Stimulated activated CD4-positive, alpha-beta T cell treated with anti-CD3 and anti-CD28 coated beads, Interleukin-12 subunit alpha, Interleukin-12 subunit beta, amount 100 ng/mL, for 48 hours (primary cell): Measurements from ENCODE around the gene CACNA1C.

Experiments
- DNase-seq, 3 donors: peaks; one replicate each; pipeline ENCODE4 v3.0.0-alpha.2; 2020; ENCODE audit warnings: low read depth in 2 of 3, low spot score in 1 of 3

The CACNA1C gene

DNA sequence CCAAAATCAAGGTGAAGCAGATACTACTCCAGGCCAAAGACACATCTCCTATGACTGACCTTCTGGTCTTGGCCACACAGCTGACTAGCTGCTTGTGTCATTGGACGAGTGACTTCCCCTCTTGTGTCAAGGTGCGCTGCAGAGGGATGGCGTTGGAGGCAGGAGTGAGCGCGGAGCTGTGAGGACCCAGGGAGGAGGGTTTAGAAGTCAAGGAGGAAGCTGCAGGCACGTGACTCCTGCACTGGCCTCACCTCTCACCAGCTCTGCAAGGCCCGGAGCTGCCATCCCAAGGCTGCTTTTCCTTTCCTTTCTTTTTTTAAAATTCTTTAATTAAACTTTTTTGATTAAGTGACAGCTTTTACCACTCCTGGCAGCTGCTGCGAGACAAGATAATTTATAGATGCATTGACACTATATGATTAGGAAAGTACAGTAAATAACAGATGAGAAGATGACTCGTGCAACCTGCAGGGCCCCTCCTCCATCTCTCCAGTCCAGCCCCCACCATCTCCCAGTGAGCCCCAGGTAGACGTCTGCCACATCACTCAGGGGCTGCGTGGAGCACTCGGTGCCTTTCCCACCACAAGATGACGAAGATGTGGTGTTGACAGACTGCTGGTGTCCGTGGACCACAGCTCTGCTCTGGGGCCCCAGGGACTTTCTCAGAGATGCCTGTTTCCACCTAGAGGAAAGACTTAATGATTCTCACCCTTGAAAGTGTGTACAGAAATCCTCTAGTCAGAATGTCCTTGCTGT lies 350.6 kb downstream of the CACNA1C start:
- DNase-seq: no peak

DNA sequence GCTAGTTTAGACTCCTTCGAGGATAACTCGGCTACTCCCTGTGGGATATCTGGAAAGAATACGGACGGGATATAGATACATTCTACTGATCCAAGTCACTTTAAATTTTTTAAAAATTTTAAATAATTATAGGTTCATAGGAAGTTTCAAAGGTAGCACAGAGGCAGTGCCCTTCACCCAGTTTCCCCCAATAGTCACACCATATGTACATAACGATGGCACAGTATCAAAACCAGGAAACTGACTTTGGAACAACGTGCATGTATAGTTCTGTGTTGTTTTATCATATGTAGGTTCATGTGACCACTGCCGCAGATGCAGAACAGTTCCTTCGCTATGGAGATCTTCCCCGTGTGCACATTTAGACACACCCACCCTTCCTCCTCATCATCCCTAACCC lies 352.3 kb downstream of the CACNA1C start:
- no peak for DNase-seq

DNA sequence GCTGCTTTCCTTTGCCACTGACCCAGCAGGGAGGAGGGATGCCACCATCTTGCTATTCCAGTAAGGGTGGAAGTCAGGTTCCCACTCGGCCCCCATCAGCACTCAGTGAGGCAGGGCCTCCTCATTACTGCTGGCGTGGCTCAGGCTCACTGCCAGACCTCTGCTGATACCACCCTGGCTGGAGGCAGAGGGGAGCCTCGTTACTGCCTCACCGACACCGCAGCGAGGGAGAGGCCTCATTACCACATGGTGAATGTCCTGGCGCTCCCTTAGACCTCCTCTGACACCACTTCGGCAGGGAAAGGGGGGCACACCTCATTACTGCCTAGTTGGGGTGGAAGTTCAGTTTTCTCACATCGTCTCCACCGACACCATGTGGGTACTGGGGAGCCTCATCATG lies 354.1 kb downstream of the CACNA1C start:
- DNase-seq: no peak

GRCh38 chr12:2408262-2408661 lies 355.5 kb downstream of the CACNA1C start:
- no peak for DNase-seq

- DNase-seq: no peak
Measured at GRCh38 chr12:2409656-2410265, 357.0 kb downstream of the CACNA1C start.

- no peak for DNase-seq
Measured at GRCh38 chr12:2410496-2410895, 357.7 kb downstream of the CACNA1C start.

GRCh38 chr12:2411011-2411410 lies 358.2 kb downstream of the CACNA1C start:
- no peak for DNase-seq

GRCh38 chr12:2411616-2412304 lies 359.0 kb downstream of the CACNA1C start:
- no peak for DNase-seq

DNA sequence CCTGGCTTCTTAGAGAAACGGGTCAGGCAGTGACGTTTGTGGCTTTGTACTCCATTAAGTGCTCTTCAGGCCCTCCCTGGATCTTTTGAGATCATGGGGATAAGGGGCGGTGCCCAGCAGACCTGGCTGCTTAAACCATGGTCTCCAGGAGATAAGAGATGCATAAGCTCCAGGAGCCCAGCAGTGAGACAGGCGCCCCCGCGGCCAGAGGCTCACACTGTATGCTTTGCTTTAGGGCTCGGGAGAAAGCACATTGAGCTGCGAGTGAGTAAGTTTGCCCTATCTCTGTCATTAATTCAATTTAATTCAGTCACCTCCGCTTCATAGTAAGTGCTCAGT lies 359.5 kb downstream of the CACNA1C start:
- no peak for DNase-seq

- no peak for DNase-seq
Measured at GRCh38 chr12:2413301-2413700, 360.5 kb downstream of the CACNA1C start.

- DNase-seq: no peak
Measured at GRCh38 chr12:2413999-2414792, 361.4 kb downstream of the CACNA1C start.

DNA sequence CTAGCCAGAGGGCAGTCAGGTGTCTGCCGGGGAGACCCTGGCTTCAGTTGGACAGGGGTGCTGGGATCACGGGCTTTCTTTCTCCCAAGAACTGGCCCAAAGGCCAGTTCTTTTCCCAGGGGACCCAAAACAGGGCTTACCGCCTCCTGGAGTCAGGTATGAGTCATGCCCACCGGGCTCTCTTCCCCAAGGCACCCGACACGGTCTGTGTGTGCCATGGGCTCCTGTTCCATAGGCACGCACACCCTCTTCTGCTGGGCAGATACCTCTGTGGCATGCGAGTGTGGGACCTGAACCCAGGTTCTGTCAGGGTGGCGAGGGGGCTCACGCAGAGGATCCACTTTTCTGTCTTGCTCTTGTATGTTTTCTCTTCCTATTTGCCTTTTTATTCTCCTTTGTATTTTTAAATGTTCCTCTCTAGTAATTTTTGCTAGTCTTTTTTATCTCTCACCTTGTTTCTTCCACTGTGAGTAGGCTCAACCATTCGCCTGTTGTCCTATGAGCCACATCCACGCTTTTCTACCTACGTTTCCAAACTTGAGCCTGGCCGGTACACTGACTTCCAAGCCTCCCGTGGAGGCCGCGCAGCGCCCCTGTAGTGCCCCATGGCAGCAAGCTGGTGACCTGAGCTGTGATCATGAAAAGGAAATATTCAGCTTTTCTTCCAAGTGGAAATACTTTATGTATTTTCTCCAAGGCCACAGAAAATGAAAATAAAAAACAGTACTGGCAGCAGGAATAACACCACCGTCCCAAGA lies 362.2 kb downstream of the CACNA1C start:
- no peak for DNase-seq

GRCh38 chr12:2415568-2415944 lies 362.8 kb downstream of the CACNA1C start:
- DNase-seq: no peak

- no peak for DNase-seq
Measured at GRCh38 chr12:2416158-2416557, 363.4 kb downstream of the CACNA1C start.

- no peak for DNase-seq
Measured at GRCh38 chr12:2417481-2418160, 364.8 kb downstream of the CACNA1C start.

DNA sequence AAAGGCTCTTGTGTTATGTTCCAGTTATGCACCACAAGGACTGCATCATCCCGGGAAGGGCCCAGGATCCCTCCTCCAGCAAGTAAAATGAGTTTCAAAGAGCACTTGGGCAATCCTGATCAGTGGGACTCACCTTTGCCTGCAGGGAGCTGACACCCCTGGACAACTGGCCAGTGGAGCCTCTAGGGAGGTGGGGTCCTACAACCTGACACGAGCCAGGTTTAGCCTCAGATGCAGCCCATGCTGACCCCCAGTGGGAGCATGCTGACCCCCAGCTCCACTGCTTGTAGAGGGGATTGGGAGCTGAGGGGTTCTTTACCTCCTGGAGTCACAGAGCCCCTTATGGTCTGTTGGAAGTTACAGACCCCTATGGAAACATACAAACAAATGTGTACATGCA lies 365.8 kb downstream of the CACNA1C start:
- DNase-seq: no peak

- no peak for DNase-seq
Measured at GRCh38 chr12:2422591-2422990, 369.8 kb downstream of the CACNA1C start.

DNA sequence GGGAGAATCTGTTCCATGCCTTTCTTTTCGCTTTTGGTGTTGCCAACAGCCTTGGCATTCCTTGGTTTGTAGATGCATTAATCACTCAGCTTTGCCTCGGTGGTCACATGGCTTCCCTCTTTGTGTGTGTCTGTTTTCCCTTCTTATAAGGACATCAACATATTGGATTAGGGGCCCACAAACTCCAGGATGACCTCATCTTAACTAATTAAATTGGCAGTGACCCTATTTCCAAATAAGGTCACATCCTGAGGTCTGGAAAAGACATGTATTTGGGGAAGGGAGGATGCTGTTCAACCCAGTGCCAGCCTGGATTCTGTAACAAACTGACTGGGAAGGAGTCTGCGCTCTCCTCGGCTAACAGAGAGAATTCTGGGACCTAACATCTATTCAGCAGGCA lies 376.2 kb downstream of the CACNA1C start:
- no peak for DNase-seq

DNA sequence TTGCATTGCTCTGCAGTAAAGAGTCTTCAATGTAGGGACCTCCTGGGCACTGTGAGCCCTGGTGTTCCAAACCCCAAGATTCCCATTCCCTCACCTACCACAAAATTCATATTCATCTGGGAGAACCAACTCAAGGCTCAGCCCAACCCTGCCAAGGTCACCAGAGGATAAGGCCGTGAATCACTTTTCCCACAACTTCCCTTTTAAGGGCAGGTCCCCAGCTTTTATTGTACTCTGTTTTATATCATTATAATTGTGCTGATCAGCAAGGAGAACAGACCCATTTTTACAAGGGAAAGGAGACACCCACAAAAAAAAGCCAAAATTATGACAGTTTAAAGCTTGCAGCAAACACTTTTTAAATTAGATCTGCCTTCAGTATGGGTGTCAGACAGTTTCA lies 379.0 kb downstream of the CACNA1C start:
- DNase-seq: no peak

- DNase-seq: no peak
Measured at GRCh38 chr12:2432856-2433255, 380.1 kb downstream of the CACNA1C start.
